Subcutaneous adipose tissue (tissue), 4 donors: Measurements from ENCODE around the gene CEP131. TPM values are rescaled to one million over a fixed set of nuclear protein-coding genes. Genes with fewer than 3 reads are reported as not detected.

Experiments
- total RNA-seq, 4 donors: library from RNA; depleted of rRNA; stranded (reverse); fragments of >200 nt; gene quantifications; one replicate each; pipeline ENCODE4 v1.1.0, GENCODE V29; 2016
- TF ChIP-seq, protein P1 (sequence below): fragments of 450-650 bp; IDR thresholded peaks from one replicate; pipeline ENCODE4 v1.5.1; 2016; ENCODE audit warnings: low read depth, mild to moderate bottlenecking, control low read depth, antibody characterized with exemption, moderate library complexity

The CEP131 gene
- total RNA-seq, 4 donors from 2014 or later = 1.6 to 8.1 (median 5.4) TPM

- TF ChIP-seq, protein P1, sequence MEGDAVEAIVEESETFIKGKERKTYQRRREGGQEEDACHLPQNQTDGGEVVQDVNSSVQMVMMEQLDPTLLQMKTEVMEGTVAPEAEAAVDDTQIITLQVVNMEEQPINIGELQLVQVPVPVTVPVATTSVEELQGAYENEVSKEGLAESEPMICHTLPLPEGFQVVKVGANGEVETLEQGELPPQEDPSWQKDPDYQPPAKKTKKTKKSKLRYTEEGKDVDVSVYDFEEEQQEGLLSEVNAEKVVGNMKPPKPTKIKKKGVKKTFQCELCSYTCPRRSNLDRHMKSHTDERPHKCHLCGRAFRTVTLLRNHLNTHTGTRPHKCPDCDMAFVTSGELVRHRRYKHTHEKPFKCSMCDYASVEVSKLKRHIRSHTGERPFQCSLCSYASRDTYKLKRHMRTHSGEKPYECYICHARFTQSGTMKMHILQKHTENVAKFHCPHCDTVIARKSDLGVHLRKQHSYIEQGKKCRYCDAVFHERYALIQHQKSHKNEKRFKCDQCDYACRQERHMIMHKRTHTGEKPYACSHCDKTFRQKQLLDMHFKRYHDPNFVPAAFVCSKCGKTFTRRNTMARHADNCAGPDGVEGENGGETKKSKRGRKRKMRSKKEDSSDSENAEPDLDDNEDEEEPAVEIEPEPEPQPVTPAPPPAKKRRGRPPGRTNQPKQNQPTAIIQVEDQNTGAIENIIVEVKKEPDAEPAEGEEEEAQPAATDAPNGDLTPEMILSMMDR = no peak
Measured at GRCh38 chr17:81256616-81257015, 33.9 kb upstream of the CEP131 start.

DNA sequence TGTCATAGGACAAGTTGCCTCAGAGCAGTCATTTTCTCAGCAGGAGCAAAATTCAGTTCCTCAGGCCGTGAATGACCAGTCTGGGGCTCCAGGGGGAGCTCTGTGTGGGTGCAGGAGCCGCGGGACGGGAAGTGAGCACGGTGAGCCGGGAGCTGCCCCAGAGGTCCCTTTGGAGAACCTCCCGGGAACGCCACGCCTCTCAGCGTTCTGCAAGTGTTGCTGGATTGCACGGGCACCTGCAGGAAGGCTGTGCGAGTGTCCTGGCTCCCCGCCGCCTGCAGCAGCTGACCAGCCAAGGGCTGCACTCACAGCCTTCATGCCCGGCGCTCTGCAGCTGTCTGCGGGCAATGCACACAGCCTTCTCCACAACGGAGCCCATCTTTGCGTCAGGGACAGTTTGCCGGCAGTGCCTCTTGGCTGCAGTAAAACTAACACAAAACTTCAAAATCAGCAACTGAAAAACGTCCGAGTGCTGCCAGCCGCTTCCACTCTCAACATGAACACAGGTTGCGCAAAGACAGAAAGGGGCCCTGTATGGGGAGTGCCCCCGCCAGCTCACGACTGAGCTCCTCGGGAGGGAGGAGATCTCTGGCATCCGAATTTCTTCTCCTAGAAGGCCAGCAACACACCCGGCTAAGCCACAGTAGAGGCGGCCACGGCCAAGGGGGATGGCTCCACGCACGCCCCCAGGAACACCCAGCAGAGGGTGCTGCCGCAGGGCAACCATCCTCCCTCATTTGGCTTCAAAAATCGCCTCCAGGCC is 32.4 kb upstream of the CEP131 start:
- TF ChIP-seq, protein P1 = no peak

GRCh38 chr17:81253358-81254131 is 30.8 kb upstream of the CEP131 start:
- TF ChIP-seq, protein P1 = no peak

DNA sequence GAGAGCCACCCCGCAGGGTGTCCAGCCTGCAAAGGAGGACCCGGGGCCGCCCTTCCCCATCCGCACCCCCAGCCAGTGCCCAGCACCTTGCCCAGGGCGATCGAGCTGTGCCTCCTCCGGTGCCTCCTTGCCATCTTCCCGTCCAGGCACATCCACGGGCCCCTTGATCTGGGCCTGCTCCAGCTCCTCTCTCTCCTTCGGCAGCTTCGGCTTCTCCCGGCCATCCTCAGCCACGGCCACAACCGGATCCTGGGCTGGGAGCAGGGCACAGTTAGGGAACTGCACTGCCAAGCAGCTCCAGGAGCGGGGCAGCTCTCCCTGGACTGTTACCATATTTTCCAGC is 30.2 kb upstream of the CEP131 start:
- TF ChIP-seq, protein P1 = no peak

DNA sequence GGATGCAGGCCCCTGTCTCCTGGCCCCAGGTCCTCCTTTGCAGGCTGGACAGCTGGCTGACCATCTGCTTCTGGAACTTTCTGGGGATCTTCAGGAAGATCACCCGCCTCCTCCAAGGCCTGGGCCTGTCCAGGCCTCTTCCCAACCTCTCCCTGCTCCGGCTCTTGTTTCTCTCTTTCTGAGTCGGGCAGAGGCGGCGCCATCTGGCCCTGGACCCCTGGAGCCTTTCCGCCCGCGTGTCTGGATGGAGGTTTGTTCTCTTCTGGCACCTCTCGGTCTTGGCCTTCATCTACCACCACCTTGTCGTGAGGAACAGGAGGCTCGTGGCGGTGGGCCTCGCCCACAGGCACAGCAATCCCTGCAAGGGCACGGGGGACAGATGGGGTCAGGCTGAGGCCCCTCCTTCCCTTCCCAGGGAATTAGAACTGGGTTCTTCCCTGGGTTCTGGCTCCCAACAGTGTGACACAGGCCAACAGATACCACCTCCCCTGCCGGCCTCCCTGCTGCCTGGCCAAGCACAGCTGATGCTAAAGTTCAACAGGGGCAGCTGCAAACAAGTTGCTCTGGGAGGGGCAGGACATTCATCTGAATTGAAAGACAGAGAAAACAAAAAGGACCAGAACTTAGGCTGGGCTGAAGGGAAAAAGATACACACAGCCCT is 29.7 kb upstream of the CEP131 start:
- TF ChIP-seq, protein P1 = no peak

DNA sequence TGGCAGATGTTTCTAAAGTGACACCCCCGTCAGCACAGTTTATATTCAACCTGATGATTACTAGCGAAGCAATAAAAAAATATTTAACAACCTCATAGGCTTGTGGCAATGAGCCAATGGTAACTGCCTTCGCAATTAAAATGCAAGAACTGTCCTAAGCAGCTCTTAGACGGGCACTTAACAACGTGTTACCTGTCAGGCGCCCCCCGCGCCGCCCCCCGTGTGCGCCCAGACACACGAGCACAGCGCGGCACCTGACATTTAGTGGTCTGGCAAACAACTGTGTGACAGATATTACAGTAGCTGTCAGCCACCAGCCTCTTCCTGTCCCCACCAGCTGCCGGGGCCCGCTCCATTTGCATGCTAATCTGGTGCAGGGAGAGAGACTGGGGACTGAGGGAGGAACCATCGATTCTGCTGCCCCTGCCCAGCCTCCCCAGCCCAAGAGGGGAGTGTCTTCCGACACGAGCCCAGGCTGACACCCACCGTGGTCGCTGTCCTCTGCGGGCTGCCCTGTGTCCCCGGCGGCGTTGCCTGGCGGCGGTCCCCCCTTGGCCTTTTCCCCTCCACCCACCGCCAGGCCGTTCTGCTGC is 29.0 kb upstream of the CEP131 start:
- TF ChIP-seq, protein P1 = no peak
